Measurements from ENCODE around the gene ZNF3. TPM values are rescaled to one million over a fixed set of nuclear protein-coding genes. Genes with fewer than 3 reads are reported as not detected.
A peak's percentile ranks its signal among the peaks of the same experiment; 100 is the strongest.

Gene ZNF3
- total RNA-seq, 4 donors from 2014 or later, result 16.4 to 25.9 (median 20.8) TPM

DNA sequence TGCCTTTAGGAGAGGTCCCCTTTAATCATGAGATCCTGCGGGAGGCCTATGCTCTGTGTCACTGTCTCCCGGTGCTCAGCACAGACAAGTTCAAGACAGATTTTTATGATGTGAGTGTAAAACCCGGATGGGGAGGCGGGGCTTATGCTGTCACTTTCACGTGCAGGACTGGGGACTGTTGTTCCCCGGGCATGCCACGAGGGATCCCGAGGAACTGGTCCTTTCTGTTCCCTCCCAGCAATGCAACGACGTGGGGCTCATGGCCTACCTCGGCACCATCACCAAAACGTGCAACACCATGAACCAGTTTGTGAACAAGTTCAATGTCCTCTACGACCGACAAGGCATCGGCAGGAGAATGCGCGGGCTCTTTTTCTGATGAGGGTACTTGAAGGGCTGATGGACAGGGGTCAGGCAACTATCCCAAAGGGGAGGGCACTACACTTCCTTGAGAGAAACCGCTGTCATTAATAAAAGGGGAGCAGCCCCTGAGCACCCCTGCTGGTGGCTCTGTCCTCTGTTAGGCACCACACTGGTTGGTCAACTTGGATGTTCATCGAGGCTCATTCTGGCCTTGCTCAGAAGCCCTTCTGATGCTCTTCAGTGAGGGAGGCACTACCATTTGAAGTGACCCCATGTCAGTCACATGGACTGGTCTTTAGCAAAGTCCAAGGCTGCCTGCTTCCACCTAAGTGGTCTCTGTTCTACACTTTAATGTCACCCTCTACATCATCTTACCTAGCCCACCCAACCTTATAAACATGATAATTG is 10.1 kb upstream of the ZNF3 start:
- 61 to 64% methylated on average over 19 of the region's 19 CpGs for WGBS, 2 donors
- no peak for DNase-seq (ENCODE audit: low spot score in 2 of 2)

DNA sequence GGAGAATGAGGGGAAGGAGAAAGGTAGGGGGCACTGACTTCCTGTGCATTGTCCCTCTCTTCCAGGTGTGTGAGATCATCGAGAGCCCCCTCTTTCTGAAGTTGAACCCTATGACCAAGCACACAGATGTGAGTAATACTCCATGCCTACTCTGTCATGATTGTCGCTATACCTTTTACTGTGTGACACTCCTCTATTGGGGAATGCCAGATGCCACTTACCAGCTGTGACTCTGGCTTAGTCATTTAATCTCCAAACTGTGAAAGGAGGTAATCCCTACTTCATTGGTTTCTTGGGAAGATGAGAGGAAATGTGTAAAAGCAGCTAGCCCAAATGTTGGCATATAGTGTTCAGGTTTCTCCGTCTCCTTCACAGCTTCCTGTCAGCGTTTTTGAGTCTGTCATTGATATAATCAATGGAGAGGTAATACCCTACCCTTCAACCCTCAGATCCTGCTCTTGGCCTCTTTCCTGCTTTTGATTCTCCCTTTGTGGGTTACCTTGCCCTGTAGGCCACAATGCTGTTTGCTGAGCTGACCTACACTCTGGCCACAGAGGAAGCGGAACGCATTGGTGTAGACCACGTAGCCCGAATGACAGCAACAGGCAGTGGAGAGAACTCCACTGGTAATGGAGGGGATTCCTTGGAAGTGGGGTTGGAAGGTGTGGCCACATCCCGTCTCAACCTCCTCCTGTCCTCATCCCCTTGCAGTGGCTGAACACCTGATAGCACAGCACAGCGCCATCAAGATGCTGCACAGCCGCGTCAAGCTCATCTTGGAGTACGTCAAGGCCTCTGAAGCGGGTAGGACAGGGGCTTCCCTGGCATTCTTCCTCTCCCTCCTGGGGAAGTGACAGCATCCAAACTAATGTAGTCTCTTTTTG is 9.2 kb upstream of the ZNF3 start:
- no peak overlapping the region for H3K4me3 ChIP-seq (ENCODE audit: low read depth, poor library complexity, severe bottlenecking)
- no peak for DNase-seq (ENCODE audit: low spot score in 2 of 2)
- TF ChIP-seq, protein P1, sequence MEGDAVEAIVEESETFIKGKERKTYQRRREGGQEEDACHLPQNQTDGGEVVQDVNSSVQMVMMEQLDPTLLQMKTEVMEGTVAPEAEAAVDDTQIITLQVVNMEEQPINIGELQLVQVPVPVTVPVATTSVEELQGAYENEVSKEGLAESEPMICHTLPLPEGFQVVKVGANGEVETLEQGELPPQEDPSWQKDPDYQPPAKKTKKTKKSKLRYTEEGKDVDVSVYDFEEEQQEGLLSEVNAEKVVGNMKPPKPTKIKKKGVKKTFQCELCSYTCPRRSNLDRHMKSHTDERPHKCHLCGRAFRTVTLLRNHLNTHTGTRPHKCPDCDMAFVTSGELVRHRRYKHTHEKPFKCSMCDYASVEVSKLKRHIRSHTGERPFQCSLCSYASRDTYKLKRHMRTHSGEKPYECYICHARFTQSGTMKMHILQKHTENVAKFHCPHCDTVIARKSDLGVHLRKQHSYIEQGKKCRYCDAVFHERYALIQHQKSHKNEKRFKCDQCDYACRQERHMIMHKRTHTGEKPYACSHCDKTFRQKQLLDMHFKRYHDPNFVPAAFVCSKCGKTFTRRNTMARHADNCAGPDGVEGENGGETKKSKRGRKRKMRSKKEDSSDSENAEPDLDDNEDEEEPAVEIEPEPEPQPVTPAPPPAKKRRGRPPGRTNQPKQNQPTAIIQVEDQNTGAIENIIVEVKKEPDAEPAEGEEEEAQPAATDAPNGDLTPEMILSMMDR (IDR thresholded peaks at IDR 0.05), result no peak
- WGBS, 2 donors, result 89 to 91% methylated on average over 14 of the region's 14 CpGs
- intact Hi-C loops (cut with DNase I; ENCODE audit: low total_unique reads), result no loop called here

More for the DNA sequence above, 10.1 kb upstream of the ZNF3 start:
- intact Hi-C loops (cut with DNase I; ENCODE audit: low total_unique reads), result no loop called here
- TF ChIP-seq, protein P1 (IDR thresholded peaks at IDR 0.05), result no peak
- no peak for TF ChIP-seq POLR2A (IDR thresholded peaks at IDR 0.05)
- H3K4me3 ChIP-seq (ENCODE audit: low read depth, poor library complexity, severe bottlenecking), result no peak overlapping the region

DNA sequence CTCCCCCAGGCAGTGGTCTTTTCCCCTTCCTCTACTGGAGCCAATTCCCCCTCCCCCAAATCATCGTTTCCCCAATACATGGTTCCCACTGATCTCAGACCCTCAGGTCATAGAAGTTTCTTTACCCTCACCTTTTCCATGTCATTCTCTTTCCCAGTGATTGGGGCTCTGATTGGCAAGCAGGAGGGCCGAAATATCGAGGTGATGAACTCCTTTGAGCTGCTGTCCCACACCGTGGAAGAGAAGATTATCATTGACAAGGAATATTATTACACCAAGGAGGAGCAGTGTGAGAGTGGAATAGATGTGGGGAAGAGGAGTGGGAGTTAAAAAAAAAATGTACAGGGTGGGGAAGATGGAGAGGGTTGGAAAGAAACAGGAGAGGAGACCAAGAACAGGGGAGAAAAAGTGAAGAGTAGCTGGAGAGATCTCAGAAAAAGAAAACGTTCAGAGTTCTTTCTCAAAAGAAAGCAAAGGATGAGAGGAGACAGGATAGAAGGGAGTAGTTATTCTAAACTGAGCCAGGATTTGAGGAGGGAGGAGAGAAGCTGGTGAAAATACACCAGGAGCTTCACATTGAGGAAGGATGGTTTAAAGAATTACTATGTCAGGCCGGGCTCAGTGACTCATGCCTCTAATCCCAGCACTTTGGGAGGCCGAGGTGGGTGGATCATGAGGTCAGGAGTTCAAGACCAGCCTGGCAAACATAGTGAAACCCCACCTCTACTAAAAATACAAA is 8.1 kb upstream of the ZNF3 start:
- no peak for DNase-seq (ENCODE audit: low spot score in 2 of 2)
- intact Hi-C loops (cut with DNase I; ENCODE audit: low total_unique reads), result no loop called here
- no peak for TF ChIP-seq POLR2A (IDR thresholded peaks at IDR 0.05)
- TF ChIP-seq, protein P1 (IDR thresholded peaks at IDR 0.05), result no peak
- 19 to 24% methylated on average over 7 of the region's 7 CpGs for WGBS, 2 donors
- peak overlapping the region; percentile 42 for H3K4me3 ChIP-seq (ENCODE audit: low read depth, poor library complexity, severe bottlenecking)

DNA sequence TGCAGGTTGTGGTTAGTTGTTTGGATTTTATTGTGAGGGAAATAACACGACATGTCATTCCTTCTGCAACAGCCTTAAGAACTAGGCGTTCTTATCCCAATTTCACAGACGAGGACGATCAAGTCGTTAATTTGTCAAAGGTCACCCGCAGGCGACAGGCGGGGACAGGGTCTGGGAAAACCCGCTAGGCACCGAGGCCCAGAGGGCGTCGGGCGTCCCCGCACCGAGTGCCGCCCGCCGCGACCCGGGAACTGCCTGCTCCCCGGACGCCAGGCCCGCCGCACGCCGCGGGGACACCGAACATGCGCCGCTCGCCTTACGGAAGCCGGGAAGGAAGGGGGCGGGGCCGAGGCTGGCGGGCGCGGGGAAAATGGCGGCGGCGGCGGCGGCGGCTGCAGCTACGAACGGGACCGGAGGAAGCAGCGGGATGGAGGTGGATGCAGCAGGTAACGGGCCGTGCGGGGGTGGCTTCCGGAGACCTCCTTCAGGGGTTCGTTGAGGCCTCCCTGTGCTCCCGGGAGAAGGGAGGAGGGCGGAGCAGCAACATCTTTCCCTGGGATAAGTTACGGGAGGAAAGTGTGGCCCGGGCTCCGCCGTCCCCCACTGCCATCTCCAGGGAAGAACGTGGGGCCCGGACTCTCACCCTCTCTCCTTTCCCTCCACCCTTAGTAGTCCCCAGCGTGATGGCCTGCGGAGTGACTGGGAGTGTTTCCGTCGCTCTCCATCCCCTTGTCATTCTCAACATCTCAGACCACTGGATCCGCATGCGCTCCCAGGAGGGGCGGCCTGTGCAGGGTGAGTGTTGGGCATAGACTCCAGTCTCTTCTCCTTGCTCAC is 7.3 kb upstream of the ZNF3 start, which contains the start of gene COPS6:
Gene COPS6, plus strand, starts transcription at position 349 of the 837 bp plus-strand sequence. Its CDS starts 22 bp downstream, at position 371.
- intact Hi-C loops (cut with DNase I; ENCODE audit: low total_unique reads), result no loop called here
- 0% methylated on average over 38 to 62 of the region's 68 CpGs for WGBS, 2 donors
- TF ChIP-seq, protein P1 (IDR thresholded peaks at IDR 0.05), result no peak
- TF ChIP-seq POLR2A (IDR thresholded peaks at IDR 0.05), result peak in 1 of 2 donors; percentile 8
- DNase-seq (ENCODE audit: low spot score in 2 of 2), result peak; percentile 72 to 97
- peak within 1 kb of the TSS; percentile 42 for H3K4me3 ChIP-seq (ENCODE audit: low read depth, poor library complexity, severe bottlenecking)
